ENCODE measurements around the gene TENT5C.

DNA sequence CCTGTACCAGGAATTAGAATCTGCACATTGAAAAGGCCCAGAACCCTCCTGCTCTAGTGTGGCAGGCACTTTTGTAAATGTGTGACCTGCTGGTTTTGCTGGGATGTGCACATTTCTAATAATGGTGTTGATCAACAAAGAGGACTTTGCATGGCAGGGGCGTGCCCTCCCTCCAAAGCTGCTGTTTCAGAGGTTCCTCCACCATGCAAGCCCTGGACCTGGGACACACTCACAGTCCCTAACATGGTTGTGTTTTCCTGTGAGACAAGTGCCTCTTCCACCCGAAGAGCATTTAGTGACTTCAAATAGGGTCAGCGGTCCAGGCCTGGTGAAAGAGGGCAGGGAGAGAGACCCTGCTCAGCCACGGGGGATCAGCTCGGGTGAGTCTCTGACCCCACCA is 28.1 kb downstream of the TENT5C start:
- TF ChIP-seq, protein P1, sequence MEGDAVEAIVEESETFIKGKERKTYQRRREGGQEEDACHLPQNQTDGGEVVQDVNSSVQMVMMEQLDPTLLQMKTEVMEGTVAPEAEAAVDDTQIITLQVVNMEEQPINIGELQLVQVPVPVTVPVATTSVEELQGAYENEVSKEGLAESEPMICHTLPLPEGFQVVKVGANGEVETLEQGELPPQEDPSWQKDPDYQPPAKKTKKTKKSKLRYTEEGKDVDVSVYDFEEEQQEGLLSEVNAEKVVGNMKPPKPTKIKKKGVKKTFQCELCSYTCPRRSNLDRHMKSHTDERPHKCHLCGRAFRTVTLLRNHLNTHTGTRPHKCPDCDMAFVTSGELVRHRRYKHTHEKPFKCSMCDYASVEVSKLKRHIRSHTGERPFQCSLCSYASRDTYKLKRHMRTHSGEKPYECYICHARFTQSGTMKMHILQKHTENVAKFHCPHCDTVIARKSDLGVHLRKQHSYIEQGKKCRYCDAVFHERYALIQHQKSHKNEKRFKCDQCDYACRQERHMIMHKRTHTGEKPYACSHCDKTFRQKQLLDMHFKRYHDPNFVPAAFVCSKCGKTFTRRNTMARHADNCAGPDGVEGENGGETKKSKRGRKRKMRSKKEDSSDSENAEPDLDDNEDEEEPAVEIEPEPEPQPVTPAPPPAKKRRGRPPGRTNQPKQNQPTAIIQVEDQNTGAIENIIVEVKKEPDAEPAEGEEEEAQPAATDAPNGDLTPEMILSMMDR (IDR thresholded peaks at IDR 0.05; ENCODE audit: low read length), result no peak
- no peak for TF ChIP-seq EZH2 (IDR thresholded peaks at IDR 0.05; ENCODE audit: borderline replicate concordance, low read length)

Data from OCI-LY1 (cell line).